Heart right ventricle (tissue), 16 donors: ENCODE measurements around the gene CALY. TPM values are rescaled to one million over a fixed set of nuclear protein-coding genes. Genes with fewer than 3 reads are reported as not detected.

Source experiments
- ATAC-seq, 8 donors: fragments of 200-7000 bp; cut with Tn5 transposase; one replicate each; pipeline ENCODE4 v1.9.1; 2020; ENCODE audit warnings: mild to moderate bottlenecking in 8 of 8, moderate library complexity in 8 of 8, moderate number of reproducible peaks in 1 of 8
- DNase-seq, 2 donors: peaks; one replicate each; pipeline ENCODE4 v3.0.0-alpha.2; 2020
- H3K27ac ChIP-seq, 10 donors: fragments of 200-600 bp; sonication (generic) in 2 of 10; one replicate each; pipeline versions ENCODE4 v1.5.0 to v1.8.0; 2020 to 2022; ENCODE audit warnings: mild to moderate bottlenecking in 3 of 10
- H3K27me3 ChIP-seq, 7 donors: fragments of 200-600 bp; one replicate each; pipeline ENCODE4 v1.8.0; 2021 to 2022; ENCODE audit warnings: mild to moderate bottlenecking in 2 of 7
- H3K36me3 ChIP-seq, 9 donors: fragments of 200-600 bp; sonication (generic) in 1 of 9; one replicate each; pipeline versions ENCODE4 v1.5.0 to v1.8.0; 2020 to 2022; ENCODE audit warnings: mild to moderate bottlenecking in 2 of 9
- H3K4me1 ChIP-seq, 9 donors: fragments of 200-600 bp; sonication (generic) in 1 of 9; one replicate each; pipeline versions ENCODE4 v1.5.0 to v1.8.0; 2020 to 2022; ENCODE audit warnings: mild to moderate bottlenecking in 4 of 9
- H3K4me3 ChIP-seq, 10 donors: fragments of 200-600 bp; sonication (generic) in 2 of 10; one replicate each; pipeline versions ENCODE4 v1.5.0 to v1.8.0; 2020 to 2022; ENCODE audit warnings: mild to moderate bottlenecking in 7 of 10, moderate library complexity in 2 of 10
- H3K9me3 ChIP-seq, 11 donors: fragments of 200-600 bp in 10 of 11; sonication (generic) in 2 of 11; one replicate each; pipeline versions ENCODE4 v1.5.0 to v1.8.0; 2013 to 2022; ENCODE audit warnings: mild to moderate bottlenecking in 2 of 11, control low read depth in 1 of 11, moderate library complexity in 1 of 11
- WGBS, 2 donors: extraction: QIAGEN DNeasy Blood & Tissue Kit; methylation state at CpG; one replicate each; pipeline ENCODE4 v1.1.7; 2013; ENCODE audit warnings: inconsistent platforms in 1 of 2; 5-methylcytosine and 5-hydroxymethylcytosine counted together
- intact Hi-C, 10 donors: fragments of 100-400 bp; cut with DNase I; formaldehyde crosslinking; loops; one replicate each; pipeline versions ENCODE4 v1.11.1 to v1.14.2; 2022
- polyA plus RNA-seq, 2 donors: library from polyadenylated mRNA; stranded (reverse); fragments of 200-250 nt; gene quantifications; one replicate each; pipeline ENCODE4 v1.2.3, GENCODE V29; 2013
- total RNA-seq, 10 donors: library from RNA; stranded (reverse); fragmentation: NEBNext Ultra II Directional in 3 of 10; extraction: Animal tissue kit (Norgen Biotek cat#: 25700) in 3 of 10; gene quantifications; one replicate each; pipeline versions ENCODE4 v1.2.1 to v1.2.4, GENCODE V29; 2021 to 2023
- TF ChIP-seq, protein P1 (sequence below), 9 donors: fragments of 200-600 bp; sonication (generic) in 2 of 9; IDR thresholded peaks; one replicate each; pipeline versions ENCODE4 v1.5.0 to v1.8.0; 2021 to 2022; ENCODE audit warnings: antibody characterized with exemption in 9 of 9, mild to moderate bottlenecking in 5 of 9, moderate library complexity in 1 of 9
- donor health status: Arrhythmogenic right ventricular cardiomyopathy.
- donor health status: ischemic (EF 13 %, LVEDD 7.1; RV severe dilation, severe dysfunction).
- donor health status: healthy with polysubstance abuse.
- donor health status: DM: no; HTN: yes; CAD: no.
- donor health status: DM: no; HTN: no; CAD: no.
- donor health status: ischemic (EF 25% LVEDD 6.9; RV normal size, moderate dysfunction).
- donor health status: ischemic (EF 25% LVEDD 5.7; RV mildly dilated, moderate dysfunction).
- donor health status: healthy.
- donor health status: DM: yes; HTN: yes; CAD: no.
- donor health status: Ischemic cardiomyopathy.
- donor health status: ischemic (EF 35%, LVEDD 5.7; RV mildly dilated, moderate dysfunction).
- donor health status: nonischemic (EF 11% LVEDD 7.7; RV severe dilation, severe dysfunction).
- donor health status: DM: yes; HTN: yes; CAD: no.
- donor health status: PGD.
- donor health status: ischemic (EF 29% LVEDD 5.4; RV normal size, mild dysfunction).
- donor health status: nonischemic (EF 23%, LVEDD 6.1; RV moderate dilation, normal function).

The CALY gene
- total and polyA plus RNA-seq, 12 donors = 0.09 to 0.77 TPM; not detected in 10

DNA sequence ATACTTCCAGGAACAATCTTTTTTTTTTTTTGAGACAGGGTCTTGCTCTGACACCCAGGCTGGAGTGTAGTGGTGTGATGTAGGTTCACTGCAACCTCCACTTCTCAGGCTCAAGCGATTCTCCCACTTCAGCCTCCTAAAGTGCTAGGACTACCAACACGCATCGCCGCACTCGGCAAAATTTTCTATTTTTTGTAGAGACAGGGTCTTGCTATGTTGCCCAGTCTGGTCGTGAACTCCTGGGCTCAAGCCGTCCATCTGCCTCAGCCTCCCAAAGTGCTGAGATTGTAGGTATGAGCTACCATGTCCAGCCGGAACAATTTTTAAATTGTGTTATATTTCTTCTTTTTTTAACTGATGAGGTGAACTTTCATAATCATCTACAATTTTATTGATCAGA is 25.9 kb downstream of the CALY start:
- no peak for DNase-seq
- TF ChIP-seq, protein P1, sequence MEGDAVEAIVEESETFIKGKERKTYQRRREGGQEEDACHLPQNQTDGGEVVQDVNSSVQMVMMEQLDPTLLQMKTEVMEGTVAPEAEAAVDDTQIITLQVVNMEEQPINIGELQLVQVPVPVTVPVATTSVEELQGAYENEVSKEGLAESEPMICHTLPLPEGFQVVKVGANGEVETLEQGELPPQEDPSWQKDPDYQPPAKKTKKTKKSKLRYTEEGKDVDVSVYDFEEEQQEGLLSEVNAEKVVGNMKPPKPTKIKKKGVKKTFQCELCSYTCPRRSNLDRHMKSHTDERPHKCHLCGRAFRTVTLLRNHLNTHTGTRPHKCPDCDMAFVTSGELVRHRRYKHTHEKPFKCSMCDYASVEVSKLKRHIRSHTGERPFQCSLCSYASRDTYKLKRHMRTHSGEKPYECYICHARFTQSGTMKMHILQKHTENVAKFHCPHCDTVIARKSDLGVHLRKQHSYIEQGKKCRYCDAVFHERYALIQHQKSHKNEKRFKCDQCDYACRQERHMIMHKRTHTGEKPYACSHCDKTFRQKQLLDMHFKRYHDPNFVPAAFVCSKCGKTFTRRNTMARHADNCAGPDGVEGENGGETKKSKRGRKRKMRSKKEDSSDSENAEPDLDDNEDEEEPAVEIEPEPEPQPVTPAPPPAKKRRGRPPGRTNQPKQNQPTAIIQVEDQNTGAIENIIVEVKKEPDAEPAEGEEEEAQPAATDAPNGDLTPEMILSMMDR (IDR thresholded peaks at IDR 0.05) = no peak
- intact Hi-C loops = loop anchor here in 2 of 10 donors (5.0 to 10.0 kb wide), 2 partner anchors 166 to 297 kb away; no protein-coding TSS in a partner anchor

DNA sequence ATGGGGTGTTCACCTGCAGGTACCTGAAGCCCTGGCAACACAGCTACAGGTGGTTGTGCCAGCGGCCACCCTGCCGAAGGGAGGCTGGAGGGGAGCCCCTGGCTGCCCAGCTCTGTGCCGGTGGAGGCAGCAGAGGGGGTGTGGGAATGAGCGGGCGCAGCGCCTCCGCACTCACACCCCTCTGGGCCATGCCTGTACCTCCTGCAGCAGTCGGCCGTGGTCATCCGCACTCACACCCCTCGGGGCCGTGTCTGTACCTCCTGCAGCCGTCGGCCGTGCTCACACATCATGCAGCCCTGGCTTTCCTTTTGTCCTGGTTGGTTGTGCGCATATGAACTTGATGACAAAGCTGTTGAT is 26.3 kb downstream of the CALY start:
- TF ChIP-seq, protein P1 (IDR thresholded peaks at IDR 0.05) = no peak
- ATAC-seq = no peak
- H3K4me3 ChIP-seq = no peak overlapping the region
- H3K9me3 ChIP-seq = no peaks in the 10 kb centered on the region
- no peaks in the 10 kb centered on the region for H3K27me3 ChIP-seq
- 96% methylated on average over 16 of the region's 16 CpGs for WGBS, 2 donors
- intact Hi-C loops = loop anchor here in 2 of 10 donors (5.0 to 10.0 kb wide), 2 partner anchors 166 to 297 kb away; no protein-coding TSS in a partner anchor
- peaks cover 0 to 37% (median 26%) of the 10 kb centered on the region in 9 donors for H3K4me1 ChIP-seq
- H3K36me3 ChIP-seq = peaks cover 0 to 42% (median 7%) of the 10 kb centered on the region in 9 donors
- H3K27ac ChIP-seq = no peak overlapping the region
- DNase-seq = no peak

More for the DNA sequence above, 25.9 kb downstream of the CALY start:
- peaks cover 0 to 33% (median 23%) of the 10 kb centered on the region in 9 donors for H3K4me1 ChIP-seq
- no peaks in the 10 kb centered on the region for H3K27me3 ChIP-seq
- H3K9me3 ChIP-seq = no peaks in the 10 kb centered on the region
- no peak for ATAC-seq
- 96% methylated on average over 8 of the region's 8 CpGs for WGBS, 2 donors
- H3K4me3 ChIP-seq = no peak overlapping the region
- no peak overlapping the region for H3K27ac ChIP-seq
- peaks cover 0 to 38% (median 7%) of the 10 kb centered on the region in 9 donors for H3K36me3 ChIP-seq

DNA sequence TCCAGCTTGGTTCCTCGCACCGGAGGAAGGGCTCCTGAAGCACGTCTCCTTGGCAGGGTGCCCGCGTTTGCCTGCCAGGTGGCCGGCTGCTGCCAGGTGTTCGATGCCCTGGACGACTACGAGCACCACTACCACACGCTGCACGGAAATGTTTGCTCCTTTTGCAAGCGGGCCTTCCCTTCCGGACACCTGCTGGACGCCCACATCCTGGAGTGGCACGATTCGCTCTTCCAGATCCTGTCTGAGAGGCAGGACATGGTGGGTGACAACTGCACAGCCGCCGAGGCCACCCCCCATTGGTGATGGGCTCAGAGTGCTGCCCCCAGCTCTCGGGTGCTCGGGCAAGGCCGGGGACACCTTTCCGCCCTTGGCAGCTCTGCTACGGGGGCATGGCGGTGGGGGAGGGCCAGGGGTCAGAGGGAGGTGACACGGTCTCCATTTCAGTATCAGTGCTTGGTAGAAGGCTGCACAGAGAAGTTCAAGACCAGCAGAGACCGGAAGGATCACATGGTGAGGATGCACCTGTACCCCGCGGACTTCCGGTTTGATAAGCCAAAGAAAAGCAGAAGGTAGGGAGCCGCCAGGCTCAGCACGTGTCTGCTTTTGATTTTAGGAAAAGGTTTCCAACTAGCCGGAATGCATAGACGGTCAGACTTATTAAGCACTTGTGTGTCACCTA is 26.8 kb downstream of the CALY start:
- H3K4me3 ChIP-seq = no peak overlapping the region
- H3K27me3 ChIP-seq = no peaks in the 10 kb centered on the region
- 92 to 94% methylated on average over 33 of the region's 33 CpGs for WGBS, 2 donors
- peak overlapping the region in 3 of 10 donors; percentile 97 to 98 (median 98) for H3K27ac ChIP-seq
- intact Hi-C loops = loop anchor here in 3 of 10 donors (2.0 to 10.0 kb wide), 3 partner anchors 67 to 297 kb away; no protein-coding TSS in a partner anchor
- DNase-seq = no peak
- H3K9me3 ChIP-seq = no peaks in the 10 kb centered on the region
- ATAC-seq = no peak
- peaks cover 0 to 43% (median 7%) of the 10 kb centered on the region in 9 donors for H3K36me3 ChIP-seq
- peaks cover 0 to 38% (median 31%) of the 10 kb centered on the region in 9 donors for H3K4me1 ChIP-seq
- TF ChIP-seq, protein P1 (IDR thresholded peaks at IDR 0.05) = no peak

DNA sequence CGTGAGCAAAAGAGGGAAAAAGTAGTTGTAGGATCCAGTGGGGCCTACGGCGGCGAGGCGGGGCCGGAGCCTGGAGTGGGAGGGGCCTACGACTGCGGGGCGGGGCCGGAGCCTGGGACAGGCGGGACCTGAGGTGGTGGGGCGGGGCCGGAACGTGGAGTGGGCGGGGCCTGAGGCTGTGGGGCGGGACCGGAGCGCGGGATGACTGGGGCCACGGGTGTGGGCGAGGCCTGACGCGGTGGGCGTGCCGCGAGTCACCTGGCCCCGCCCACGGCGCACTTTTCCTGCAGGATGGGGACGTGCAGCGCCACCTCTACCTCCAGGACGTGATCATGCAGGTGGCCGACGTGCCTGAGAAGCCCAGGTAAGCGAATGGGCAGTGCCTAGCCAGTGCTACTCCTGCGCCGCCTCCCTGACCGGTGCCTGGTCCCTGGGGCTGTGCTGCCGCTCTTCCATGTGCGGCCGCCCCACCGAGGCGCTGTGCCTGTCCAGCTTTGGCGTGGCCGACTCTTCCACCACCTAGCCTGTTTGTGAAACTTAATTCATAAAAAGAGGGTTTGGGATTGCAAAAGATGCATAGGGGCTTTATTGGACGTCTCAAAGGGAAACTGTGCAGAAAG is 27.5 kb downstream of the CALY start:
- Histone ChIP-seq H3K9me3 (no peaks in the 10 kb centered on the region), H3K27ac (peak overlapping the region; percentile 87 to 99 (median 98)), H3K4me3 (peak overlapping the region; percentile 79 to 100 (median 96)), H3K4me1 (peaks cover 0 to 42% (median 32%) of the 10 kb centered on the region in 9 donors), H3K36me3 (peaks cover 0 to 45% (median 7%) of the 10 kb centered on the region in 9 donors), H3K27me3 (no peaks in the 10 kb centered on the region)
- ATAC-seq (peak; percentile 94 to 97 (median 95)), DNase-seq (peak; percentile 91 to 96)
- intact Hi-C loops = loop anchor here in 1 of 10 donors (2.0 kb wide), 1 partner anchor 68 kb away; no protein-coding TSS in a partner anchor
- TF ChIP-seq, protein P1 (IDR thresholded peaks at IDR 0.05) = no peak
- 25 to 33% methylated on average over 36 to 46 of the region's 46 CpGs for WGBS, 2 donors
